Uterus (tissue), 4 donors: Measurements from ENCODE around the gene TBCD. TPM values are rescaled to one million over a fixed set of nuclear protein-coding genes. Genes with fewer than 3 reads are reported as not detected.

Experiments
- total RNA-seq, 4 donors: library from RNA; depleted of rRNA in 3 of 4; stranded (reverse); fragments of >200 nt in 3 of 4; gene quantifications; one replicate each; pipeline versions ENCODE4 v1.1.0 to v1.2.4, GENCODE V29; 2014 to 2023
- donor health status: DM: yes; HTN: yes; CAD: no.

The TBCD gene
- total RNA-seq, 4 donors from 2014 or later = 35.9 to 142 (median 61.3) TPM

Other genes with a start within 250 kb of the TBCD start
- 10 to 100 TPM; 15.9 to 70.9 (median 42.7) TPM for gene FOXK2, start 232.3 kb upstream of the TBCD start, total RNA-seq
- gene WDR45B, start 103.6 kb upstream of the TBCD start, total RNA-seq = 100 to 1,000 TPM in 1 of 4 donors, 10 to 100 TPM in 3; 56.5 to 111 (median 85.4) TPM
- gene RAB40B, start 53.4 kb upstream of the TBCD start, total RNA-seq = 10 to 100 TPM in 2 of 4 donors, 1 to 10 TPM in 2; 4.1 to 18.5 (median 11.3) TPM
- gene FN3KRP, start 35.4 kb upstream of the TBCD start, total RNA-seq = 10 to 100 TPM in 3 of 4 donors, 1 to 10 TPM in 1; 1.2 to 97.6 (median 32.7) TPM
- gene FN3K, start 16.4 kb upstream of the TBCD start, total RNA-seq = 10 to 100 TPM in 2 of 4 donors, 1 to 10 TPM in 2; 1.8 to 26.3 (median 7.1) TPM
- under 1 TPM in 2 of 4 donors, not detected in 2; under 0.01 to 0.07 TPM for gene ZNF750, start 88.0 kb downstream of the TBCD start, total RNA-seq